ENCODE data around the gene NKD2.
"Not testable (repeated sequence)": the region's sequence is repeated elsewhere in the genome, so short reads cannot be mapped to it uniquely, and the experiment has no call there.

- TF ChIP-seq CTCF, POLR2A (IDR thresholded peaks at IDR 0.05): not testable (repeated sequence)
These were observed 7.8 kb upstream of the NKD2 start for GRCh38 chr5:1000831-1001230.

Data from testis (tissue), 2 donors.